Thoracic aorta (tissue), 2 donors: ENCODE measurements around the gene TNRC6B. TPM values are rescaled to one million over a fixed set of nuclear protein-coding genes. Genes with fewer than 3 reads are reported as not detected.

Experiments used
- ATAC-seq: fragments of 150-250 bp; one replicate; pipeline ENCODE4 v1.8.0; 2017; ENCODE audit warnings: low read depth; ENCODE audit not compliant: insufficient number of reproducible peaks, low FRiP score
- DNase-seq: peaks from one replicate; pipeline ENCODE4 v3.0.0-alpha.2; 2020; ENCODE audit warnings: low spot score
- H3K27ac ChIP-seq, 2 donors: fragments of 200-600 bp; sonication (generic); 1 replicate in 1 of 2; 2 replicates in 1 of 2; pipeline ENCODE4 v1.5.1; 2016; ENCODE audit warnings: mild to moderate bottlenecking in 2 of 2, moderate library complexity in 2 of 2
- H3K27me3 ChIP-seq: fragments of 200-600 bp; sonication (generic); replicated peaks from 2 replicates; pipeline ENCODE4 v1.6.0; 2016; ENCODE audit warnings: mild to moderate bottlenecking; ENCODE audit not compliant: insufficient read depth
- H3K36me3 ChIP-seq: fragments of 200-600 bp; sonication (generic); one replicate; pipeline ENCODE4 v1.5.1; 2016
- H3K4me1 ChIP-seq, 2 donors: fragments of 200-600 bp; sonication (generic); 1 replicate in 1 of 2; 2 replicates in 1 of 2; pipeline versions ENCODE4 v1.5.1 to v1.6.0; 2016; ENCODE audit warnings: low read depth in 2 of 2, mild to moderate bottlenecking in 1 of 2; ENCODE audit not compliant: control insufficient read depth in 1 of 2
- H3K4me3 ChIP-seq: fragments of 200-600 bp; sonication (generic); 2 replicates; pipeline ENCODE4 v1.5.1; 2016; ENCODE audit warnings: mild to moderate bottlenecking
- H3K9me3 ChIP-seq: fragments of 200-600 bp; sonication (generic); 2 replicates; pipeline ENCODE4 v1.5.1; 2016
- total RNA-seq, 2 donors: library from RNA; depleted of rRNA; stranded (reverse); fragments of >200 nt; gene quantifications; one replicate each; pipeline versions ENCODE4 v1.1.0 to v1.2.3, GENCODE V29; 2016
- TF ChIP-seq, protein P1 (sequence below): fragments of 200-600 bp; sonication (generic); IDR thresholded peaks from one replicate; pipeline ENCODE4 v1.5.1; 2019; ENCODE audit warnings: antibody characterized with exemption

Gene TNRC6B
- total RNA-seq, 2 donors from 2014 or later: 58.5 to 98.0 TPM

DNA sequence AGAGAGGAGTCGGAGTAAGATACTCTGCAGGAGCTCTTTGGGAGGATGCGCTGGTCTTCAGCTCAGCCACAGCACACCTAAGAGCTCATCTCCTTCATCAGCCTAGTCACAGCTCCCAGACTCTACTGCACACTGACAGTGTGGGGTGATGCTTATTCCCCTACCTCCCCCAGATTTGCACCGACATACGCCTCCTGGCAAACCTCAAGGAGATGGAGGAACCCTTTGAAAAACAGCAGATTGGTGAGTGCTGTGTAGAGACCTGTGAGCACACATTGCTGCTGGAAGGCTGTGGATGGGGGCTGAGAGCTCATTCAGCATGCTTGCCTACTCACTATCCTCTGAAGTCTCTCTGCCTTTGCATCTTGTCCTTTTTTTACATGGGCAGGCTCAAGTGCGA lies 183.4 kb downstream of the TNRC6B start:
- no peaks in the 10 kb centered on the region for H3K4me1 ChIP-seq
- peaks cover 70% of the 10 kb centered on the region for H3K36me3 ChIP-seq
- ATAC-seq: no peak
- H3K27ac ChIP-seq: no peak overlapping the region
- TF ChIP-seq, protein P1, sequence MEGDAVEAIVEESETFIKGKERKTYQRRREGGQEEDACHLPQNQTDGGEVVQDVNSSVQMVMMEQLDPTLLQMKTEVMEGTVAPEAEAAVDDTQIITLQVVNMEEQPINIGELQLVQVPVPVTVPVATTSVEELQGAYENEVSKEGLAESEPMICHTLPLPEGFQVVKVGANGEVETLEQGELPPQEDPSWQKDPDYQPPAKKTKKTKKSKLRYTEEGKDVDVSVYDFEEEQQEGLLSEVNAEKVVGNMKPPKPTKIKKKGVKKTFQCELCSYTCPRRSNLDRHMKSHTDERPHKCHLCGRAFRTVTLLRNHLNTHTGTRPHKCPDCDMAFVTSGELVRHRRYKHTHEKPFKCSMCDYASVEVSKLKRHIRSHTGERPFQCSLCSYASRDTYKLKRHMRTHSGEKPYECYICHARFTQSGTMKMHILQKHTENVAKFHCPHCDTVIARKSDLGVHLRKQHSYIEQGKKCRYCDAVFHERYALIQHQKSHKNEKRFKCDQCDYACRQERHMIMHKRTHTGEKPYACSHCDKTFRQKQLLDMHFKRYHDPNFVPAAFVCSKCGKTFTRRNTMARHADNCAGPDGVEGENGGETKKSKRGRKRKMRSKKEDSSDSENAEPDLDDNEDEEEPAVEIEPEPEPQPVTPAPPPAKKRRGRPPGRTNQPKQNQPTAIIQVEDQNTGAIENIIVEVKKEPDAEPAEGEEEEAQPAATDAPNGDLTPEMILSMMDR: no peak
- no peak overlapping the region for H3K4me3 ChIP-seq
- H3K27me3 ChIP-seq: no peaks in the 10 kb centered on the region
- no peaks in the 10 kb centered on the region for H3K9me3 ChIP-seq
- no peak for DNase-seq

DNA sequence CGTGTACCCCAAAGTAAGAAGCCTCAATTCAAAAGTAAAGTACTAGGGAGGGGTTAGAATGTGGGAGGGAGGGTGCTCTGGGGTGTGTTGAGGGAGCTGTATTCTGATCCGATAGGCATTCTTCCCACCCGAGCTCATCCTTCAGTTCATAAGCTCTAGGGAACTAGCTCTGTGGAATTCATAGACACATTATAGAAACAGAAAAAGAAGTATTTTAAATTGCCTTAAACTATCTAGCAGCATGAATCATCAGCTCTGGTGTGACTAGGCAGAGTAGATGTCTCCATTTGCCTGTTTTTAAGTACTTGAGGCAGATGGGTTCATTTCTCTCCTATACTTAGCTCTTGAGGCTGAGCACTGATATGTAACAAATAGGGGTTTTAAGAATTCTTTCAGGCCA lies 185.3 kb downstream of the TNRC6B start:
- Histone ChIP-seq H3K27me3 (no peaks in the 10 kb centered on the region), H3K27ac (no peak overlapping the region), H3K4me3 (no peak overlapping the region), H3K36me3 (peaks cover 64% of the 10 kb centered on the region), H3K4me1 (no peaks in the 10 kb centered on the region), H3K9me3 (no peaks in the 10 kb centered on the region)
- TF ChIP-seq, protein P1: no peak
- ATAC-seq (no peak), DNase-seq (no peak)

DNA sequence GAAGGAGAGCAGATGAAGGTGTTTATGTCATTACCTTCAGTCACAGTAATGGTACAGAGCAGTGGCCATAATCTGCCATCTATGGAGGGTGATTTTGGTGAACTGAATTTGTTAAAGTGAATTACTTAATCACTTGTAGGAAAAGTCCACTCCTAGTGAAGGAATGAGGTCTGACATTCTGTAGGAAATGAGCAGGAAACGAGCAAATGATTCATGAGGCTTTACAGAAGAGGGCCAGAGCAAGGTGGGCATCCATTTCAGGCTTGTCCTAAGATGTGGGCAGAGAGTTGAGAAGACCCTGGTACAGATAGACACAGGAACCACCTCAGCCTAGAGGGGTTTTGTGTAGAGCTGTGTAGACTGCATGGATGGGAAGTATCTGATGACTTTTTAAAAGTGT lies 186.7 kb downstream of the TNRC6B start:
- ATAC-seq: no peak
- TF ChIP-seq, protein P1: no peak
- Histone ChIP-seq H3K27me3 (no peaks in the 10 kb centered on the region), H3K36me3 (peaks cover 58% of the 10 kb centered on the region), H3K4me1 (no peaks in the 10 kb centered on the region), H3K4me3 (no peak overlapping the region), H3K27ac (no peak overlapping the region), H3K9me3 (no peaks in the 10 kb centered on the region)
- DNase-seq: no peak

DNA sequence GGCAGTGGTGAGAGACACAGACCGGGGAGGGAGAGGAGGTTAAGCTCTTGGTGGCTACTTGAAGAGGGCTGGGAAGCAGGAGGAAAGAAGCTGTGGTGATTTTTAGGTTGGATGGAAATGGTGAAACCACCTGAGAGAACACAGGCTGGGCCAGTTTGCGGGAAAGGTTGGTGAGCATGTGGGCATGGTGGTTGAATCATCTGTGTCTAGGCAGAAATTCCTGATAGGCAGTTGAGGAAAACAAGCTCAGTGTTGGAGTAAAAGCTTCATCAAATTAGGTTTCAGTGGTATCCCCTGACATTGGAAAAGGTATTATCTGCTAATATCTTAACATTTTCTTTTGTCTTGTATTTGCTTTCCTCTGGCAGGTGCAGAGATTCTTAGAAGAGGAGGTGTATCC lies 188.3 kb downstream of the TNRC6B start:
- no peak overlapping the region for H3K27ac ChIP-seq
- no peaks in the 10 kb centered on the region for H3K9me3 ChIP-seq
- ATAC-seq: no peak
- H3K4me1 ChIP-seq: no peaks in the 10 kb centered on the region
- DNase-seq: no peak
- no peak overlapping the region for H3K4me3 ChIP-seq
- H3K36me3 ChIP-seq: peaks cover 47% of the 10 kb centered on the region
- H3K27me3 ChIP-seq: no peaks in the 10 kb centered on the region
- TF ChIP-seq, protein P1: no peak

DNA sequence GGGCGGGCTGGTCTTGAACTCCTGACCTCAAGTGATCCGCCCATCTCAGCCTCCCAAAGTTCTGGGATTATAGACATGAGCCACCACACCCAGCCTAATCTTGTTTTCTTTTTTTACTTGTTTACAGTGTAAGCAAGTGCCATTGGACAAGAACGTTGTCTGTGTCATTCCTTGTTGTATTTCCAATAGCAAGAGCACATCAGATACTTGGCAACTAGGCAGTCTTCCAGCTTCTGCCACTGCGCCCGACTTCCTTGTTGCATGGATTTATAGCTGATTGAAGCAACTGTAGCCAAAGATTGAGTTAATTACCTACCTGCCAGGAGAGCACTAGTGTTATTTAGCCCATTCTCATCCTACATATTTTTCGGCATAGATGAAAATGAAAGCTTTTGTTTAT lies 189.6 kb downstream of the TNRC6B start:
- H3K27ac ChIP-seq: no peak overlapping the region
- ATAC-seq (no peak), DNase-seq (no peak)
- no peaks in the 10 kb centered on the region for H3K9me3 ChIP-seq
- peaks cover 35% of the 10 kb centered on the region for H3K36me3 ChIP-seq
- no peak overlapping the region for H3K4me3 ChIP-seq
- no peaks in the 10 kb centered on the region for H3K27me3 ChIP-seq
- peaks cover 3 to 6% of the 10 kb centered on the region in 2 donors for H3K4me1 ChIP-seq
- TF ChIP-seq, protein P1: no peak
